GM21576 (cell line): Measurements from ENCODE around the gene SLC24A4.

Source experiments
- ATAC-seq: cut with Tn5 transposase; IDR thresholded peaks from one replicate; pipeline ENCODE4 v1.9.1; 2021; ENCODE audit warnings: mild to moderate bottlenecking, moderate library complexity; ENCODE audit not compliant: unreplicated experiment

SLC24A4 gene, protein sequence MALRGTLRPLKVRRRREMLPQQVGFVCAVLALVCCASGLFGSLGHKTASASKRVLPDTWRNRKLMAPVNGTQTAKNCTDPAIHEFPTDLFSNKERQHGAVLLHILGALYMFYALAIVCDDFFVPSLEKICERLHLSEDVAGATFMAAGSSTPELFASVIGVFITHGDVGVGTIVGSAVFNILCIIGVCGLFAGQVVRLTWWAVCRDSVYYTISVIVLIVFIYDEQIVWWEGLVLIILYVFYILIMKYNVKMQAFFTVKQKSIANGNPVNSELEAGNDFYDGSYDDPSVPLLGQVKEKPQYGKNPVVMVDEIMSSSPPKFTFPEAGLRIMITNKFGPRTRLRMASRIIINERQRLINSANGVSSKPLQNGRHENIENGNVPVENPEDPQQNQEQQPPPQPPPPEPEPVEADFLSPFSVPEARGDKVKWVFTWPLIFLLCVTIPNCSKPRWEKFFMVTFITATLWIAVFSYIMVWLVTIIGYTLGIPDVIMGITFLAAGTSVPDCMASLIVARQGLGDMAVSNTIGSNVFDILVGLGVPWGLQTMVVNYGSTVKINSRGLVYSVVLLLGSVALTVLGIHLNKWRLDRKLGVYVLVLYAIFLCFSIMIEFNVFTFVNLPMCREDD

GRCh38 chr14:92323011-92323915 lies at the start of gene SLC24A4:
Gene SLC24A4, plus strand, starts transcription at chr14:92323165. Its CDS starts 666 bp downstream, at chr14:92323831.
- no peak for ATAC-seq

DNA sequence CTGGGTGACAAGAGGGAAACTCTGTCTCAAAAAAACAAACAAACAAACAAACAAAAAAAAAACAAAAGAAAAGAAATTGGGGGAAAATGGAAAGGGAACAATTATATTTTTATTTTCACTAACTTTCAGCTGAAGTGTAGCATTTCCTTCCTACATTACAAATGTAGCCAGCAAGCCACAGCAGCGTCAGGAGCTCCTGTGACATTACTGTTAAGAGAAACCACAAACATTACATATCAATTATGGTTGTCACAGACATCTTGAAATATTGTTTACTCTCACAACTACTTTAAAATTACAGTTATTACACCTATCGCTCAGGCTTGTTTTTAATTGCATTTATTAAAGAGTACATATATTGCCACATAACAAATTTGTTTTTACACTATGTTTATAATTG lies 49.8 kb upstream of the SLC24A4 start:
- no peak for ATAC-seq

DNA sequence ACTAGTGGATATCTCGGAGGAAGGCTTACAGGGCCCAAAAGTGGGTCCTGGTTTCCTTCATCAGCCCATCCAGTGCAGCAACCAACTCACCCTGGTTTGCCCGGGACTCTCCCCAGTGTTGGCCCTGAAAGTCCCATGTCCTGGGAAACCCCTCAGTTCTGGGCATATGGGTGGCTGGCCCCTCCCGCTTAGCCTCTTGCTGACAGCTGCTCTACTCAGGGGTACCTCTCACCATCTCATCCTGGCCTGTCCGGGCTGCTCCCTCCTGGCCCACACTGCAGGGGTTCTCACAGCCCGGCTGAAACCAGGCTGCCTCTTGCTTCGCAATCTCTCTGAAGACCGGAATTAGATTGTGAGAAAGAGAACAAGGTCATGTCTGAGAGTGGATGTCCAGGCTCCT lies 48.9 kb upstream of the SLC24A4 start:
- no peak for ATAC-seq

- no peak for ATAC-seq
These were observed 46.9 kb upstream of the SLC24A4 start for GRCh38 chr14:92276074-92276473.

DNA sequence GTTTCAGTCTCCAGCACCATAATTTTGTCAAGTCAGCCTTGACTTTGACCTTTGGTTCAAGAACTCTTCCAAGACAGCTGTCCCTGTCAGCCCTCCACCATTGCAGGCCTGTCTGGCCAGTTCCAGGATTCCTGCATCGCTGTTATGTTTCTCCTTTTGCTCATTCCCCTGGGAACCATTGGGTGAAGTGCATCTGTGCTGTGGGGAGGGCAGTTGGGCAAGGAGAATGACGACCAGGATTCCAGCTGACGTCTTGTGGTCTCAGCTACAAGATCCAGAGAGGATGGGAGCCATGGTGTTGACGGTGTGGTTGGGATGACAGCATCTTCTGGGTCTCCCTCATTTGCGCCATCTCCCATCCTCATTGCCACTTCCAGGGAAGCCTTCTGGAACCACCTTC lies 45.9 kb upstream of the SLC24A4 start:
- ATAC-seq: no peak

- no peak for ATAC-seq
These were observed 42.3 kb upstream of the SLC24A4 start for GRCh38 chr14:92280554-92281262.

GRCh38 chr14:92282669-92283068 lies 40.3 kb upstream of the SLC24A4 start:
- no peak for ATAC-seq

DNA sequence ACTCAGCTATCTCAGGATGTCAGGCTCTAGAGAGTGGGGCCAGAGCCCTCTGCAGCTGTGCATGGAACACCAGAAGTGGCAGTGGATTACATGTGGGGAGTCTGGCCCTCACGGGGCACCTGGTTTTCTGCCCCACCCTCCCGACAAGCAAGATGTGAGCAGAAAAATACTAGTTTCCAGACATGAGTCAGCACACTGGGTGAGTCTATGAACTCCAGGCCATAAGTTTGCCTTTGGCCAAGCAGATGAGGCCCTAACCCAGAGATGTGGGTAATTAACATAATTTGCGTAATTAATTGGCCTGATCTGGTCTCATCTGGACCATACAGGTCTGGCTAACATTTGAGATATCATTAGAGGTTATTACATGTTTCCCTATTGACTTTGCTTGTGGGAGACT lies 37.7 kb upstream of the SLC24A4 start:
- ATAC-seq: no peak

DNA sequence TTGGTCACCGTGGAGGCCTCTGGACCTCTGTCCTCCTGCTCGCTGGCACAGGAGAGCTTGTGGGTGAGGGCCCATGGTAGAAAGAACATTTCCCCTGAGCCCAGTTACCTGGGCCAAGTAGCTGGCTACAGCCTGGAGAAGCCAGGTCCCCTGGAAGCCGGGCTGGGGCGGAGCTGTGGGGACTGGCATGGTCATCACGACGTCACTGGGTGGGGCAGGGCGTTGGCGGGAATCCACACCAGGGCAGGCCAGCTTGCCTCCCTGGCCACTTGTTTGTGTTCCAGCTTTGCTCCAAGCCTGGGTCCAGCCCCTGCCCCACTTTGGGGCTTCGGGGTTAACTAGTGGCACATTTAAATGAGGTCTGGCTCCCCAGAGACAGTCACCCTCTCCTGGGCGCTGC lies 35.0 kb upstream of the SLC24A4 start:
- no peak for ATAC-seq

GRCh38 chr14:92288994-92289660 lies 33.8 kb upstream of the SLC24A4 start:
- ATAC-seq: no peak

GRCh38 chr14:92292673-92293072 lies 30.3 kb upstream of the SLC24A4 start:
- ATAC-seq: no peak

DNA sequence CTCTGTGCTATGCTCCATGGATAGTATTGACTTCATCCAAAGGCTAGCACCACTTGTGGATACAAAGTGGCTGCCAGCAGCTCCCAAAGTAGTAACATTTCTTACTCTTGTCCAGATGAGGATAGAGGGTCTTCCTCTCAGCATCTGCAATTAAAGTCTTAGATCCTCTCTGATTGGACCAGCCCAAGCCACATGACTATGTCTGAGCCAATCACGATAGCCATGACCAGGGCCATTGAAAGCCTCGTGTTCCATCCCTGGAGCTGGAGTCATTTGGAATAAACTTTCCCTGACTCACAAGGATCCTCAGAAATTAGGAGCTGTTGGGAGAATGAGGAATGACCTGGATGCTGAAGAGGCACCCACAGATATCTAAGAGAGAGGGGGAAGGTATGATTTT lies 28.5 kb upstream of the SLC24A4 start:
- no peak for ATAC-seq

DNA sequence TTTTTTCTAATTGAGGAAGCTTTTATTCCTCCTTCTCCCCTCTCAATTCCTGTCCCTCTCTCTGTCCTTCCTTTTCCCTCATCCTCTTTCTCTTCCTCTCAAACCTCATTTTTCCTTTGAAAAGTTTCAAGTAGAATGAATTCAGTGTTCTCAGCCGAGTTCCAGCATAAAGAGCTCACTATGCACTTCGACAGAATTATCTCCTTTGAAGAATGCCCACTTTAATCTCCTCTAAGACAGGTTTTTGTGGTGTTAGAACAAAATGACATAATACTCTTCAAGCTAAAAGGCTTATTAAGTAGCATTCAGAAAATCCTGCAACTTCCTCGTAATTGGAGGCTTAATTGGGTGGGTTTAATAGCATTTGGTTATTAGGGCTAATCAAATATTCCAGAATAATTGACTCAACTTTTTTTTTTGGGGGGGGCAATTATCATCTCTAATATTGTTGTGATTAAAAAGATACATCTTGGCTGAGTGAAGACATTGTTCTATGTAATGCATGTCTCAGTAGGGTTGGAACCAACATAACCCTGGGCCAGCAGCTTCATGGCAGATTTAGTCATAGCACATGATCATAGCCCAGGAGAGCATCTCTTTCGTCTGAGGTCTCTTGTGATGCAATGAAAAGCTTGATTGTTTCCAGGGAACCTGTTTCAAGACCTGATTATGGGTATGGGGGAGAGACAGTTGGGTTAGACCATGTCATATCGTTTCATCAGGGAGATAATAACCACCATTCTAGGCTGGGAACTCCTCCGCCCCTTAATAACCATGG lies 25.0 kb upstream of the SLC24A4 start:
- no peak for ATAC-seq

DNA sequence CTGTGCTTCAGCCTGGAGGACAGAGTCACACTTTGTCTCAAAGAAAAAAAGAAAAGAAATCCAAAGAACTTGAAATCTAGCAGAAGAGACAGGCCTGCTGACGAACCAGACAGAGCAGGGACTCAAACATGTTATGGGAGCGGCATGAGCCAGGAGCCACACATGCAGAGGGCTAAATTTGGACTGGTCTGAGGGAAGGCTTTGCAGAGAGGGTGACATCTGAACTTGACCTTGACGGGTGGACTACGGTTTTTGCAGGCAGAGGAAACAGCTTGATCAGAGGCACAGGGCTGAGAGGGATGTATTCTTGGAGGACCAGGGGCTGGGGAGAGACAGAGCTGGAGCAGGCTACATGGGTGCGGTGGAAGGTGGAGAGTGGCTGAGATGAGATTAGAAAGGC lies 20.5 kb upstream of the SLC24A4 start:
- no peak for ATAC-seq

- no peak for ATAC-seq
These were observed 14.2 kb upstream of the SLC24A4 start for GRCh38 chr14:92308716-92309115.

DNA sequence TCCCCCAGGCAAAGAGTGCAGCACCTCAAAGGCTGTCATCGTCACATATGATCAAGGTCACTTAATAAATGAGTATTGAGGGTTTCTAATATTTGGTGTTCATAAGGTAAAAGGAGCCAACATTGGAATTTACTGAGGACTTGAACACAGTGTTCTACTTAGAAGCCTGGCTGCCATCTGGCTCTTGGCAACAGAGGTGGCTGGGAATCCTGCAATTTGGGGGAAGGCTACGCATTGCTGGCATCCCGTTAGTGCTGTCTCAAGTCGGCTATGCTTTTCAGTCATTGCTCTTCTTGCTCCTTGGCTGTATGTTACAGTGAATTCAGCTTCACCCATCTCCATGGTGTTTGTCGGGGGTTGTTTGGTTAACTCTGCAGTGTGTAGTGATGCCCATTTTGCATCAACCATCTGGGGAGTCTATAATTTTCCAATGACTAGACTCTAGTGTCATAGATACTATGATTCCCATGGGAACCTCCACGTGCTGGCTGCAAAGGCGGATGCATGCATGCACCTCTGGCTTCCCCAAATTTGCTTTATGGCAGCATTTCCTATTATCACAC lies 12.9 kb upstream of the SLC24A4 start:
- no peak for ATAC-seq

DNA sequence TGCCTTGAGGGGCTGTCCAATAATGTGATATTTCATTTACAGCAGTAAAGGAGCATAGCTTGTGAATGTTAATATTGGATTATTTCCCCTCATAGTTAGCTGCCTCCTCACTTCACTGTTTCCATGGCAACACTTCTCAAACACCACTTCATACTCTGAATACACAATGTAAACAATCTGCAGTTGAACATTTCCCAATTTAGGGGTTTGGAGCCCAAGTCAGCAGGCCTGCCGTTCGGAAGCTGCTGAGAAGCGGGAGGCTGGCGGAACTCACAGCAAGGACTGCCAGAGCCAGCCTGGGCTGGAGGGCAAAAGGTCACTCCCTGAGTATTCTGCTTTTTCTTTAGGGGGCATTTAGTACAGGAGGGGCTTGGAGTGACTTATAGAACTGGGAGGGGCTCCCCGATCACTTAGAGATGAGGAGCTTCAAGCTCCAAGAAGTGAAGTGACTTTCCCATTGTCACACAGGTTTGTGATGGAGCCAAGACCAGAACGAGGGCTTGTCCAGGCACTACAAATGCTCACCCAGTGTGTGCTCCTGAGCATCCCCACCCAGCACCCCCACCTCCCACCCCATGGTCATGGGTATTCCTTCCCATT lies 12.1 kb upstream of the SLC24A4 start:
- ATAC-seq: no peak

DNA sequence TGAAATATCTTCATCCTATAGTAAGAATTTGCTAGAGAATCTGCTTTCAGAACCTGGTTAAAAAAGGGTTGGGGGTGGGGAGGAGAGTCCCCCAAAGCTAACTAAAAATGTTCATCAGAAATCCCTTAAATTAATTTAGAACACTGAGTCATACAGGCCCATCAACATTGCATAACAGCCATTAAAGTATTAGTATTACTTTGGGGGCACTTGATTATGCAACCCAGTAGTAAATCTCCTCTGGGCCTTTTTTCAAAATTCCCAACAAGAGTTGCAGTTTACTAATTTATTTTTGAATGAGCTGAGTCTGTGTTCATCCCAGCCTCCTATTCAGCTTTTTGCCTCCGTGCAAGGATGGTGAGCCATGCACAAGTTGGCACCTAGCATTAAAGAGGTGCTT lies 8.8 kb upstream of the SLC24A4 start:
- no peak for ATAC-seq
